Stimulated activated CD4-positive, alpha-beta T cell treated with anti-CD3 and anti-CD28 coated beads, Interleukin-4, amount 100 ng/mL, for 4 hours (primary cell): ENCODE results near the gene KRCC1.

Experiments
- DNase-seq, 2 experiments: peaks; one replicate each; pipeline ENCODE4 v3.0.0-alpha.2; 2020

The KRCC1 gene

DNA sequence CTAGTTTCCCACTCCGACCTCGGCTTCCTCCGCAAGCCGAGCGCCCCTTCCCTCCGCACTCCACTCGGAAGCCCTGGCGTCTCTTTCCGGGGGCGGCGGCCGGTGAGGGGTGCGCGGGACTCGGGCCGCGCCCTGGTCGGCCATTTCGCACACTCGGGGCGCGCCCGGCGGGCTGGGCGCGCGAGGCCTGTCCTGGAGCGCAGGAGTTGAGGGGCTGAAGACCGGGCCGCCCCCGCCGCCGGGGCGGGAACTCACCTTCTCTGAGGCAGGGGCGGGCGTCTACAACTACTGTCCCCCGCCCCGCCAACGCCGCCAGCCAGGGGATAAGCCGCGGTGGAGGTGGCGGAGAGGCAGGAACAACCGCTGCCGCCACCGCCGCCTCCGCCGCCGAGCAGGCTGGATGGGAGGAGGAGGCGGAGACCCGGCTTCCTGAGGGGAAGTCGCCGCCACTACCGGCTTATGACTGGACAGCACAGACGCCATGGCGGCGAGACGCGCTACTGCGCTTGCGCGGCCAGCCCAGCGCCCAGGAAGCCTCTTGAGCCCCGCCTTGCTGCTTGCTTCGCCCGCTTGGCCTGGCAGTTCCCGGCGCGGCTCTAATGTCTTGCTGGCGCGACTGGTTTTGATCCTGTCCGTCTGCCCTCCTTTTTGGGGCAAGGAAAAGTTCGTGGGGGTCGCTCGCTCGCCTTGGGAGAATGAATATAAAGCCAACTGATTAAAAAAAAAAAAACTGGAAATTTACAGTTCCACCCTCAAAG is at the start of gene KRCC1:
Gene KRCC1 (minus strand): TSS at position 413 of the 758 bp plus-strand sequence. CDS start 27,220 bp downstream, outside the sequence.
- DNase-seq = peak; percentile 90 to 94

DNA sequence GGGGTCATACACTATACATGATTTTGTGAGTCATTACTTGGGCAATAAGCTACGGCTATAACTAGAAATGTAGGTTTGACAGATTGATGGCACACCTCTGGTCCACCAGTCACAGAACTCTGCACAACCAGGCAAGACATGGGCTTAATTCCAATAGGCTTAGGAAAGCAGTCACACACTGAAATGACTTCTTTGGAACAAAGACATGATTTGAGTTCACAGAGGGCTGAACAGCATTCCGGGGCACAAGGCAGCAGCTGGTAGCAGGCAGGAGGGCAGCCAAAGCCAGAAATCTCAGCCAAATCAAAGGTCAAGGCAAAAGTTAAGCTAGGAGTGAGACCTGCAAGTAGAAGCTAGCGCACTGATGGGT is 44.9 kb upstream of the KRCC1 start:
- DNase-seq = no peak

DNA sequence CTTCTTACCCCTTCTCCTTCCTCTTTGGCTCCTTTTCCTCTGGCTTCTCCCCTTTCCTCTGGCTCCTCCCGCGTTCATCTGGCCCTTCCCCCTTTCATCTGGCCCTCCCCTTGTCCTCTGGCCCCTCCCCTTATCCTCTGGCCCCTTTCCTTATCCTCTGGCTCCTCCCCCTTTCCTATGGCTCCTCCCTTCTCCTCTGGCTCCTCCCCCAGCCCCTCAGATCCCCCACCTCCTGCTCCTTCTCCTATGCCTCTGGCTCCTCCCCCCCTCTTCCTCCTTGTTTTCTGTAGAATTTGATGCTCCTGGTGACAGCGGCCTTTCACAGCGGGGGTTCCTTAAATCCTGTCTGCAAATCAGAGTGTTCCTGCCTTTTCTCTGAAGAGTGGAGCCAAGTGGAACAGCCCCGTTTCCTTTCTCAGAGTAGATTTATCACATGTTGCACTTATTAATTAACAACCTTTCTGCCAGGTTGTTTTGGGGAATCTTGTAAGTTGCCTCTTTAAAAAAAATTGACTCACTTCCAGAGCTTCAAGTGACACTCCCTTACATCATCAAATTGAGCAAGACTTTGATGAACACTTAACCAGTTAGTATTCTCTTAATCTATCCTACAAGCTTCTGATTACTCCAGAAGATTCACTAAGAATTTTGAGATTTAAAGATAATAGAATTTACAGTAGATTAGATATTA is 44.4 kb upstream of the KRCC1 start:
- no peak for DNase-seq

DNA sequence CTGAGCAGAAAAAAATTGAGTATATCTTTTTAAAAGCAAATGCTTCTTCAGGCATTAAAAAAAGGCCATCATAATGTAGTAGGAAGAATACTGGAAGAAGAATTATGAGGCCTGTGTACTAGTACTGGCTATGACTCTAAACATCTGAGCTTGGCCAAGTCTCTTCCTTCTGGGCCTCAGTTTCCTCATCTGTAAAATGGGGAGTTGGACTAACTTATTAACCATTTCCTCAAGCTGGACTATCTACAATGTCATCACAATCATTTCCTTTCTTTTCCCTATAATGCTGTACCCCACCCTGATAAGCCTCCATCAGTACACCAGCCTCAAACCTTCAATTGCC is 42.9 kb upstream of the KRCC1 start:
- DNase-seq = no peak

DNA sequence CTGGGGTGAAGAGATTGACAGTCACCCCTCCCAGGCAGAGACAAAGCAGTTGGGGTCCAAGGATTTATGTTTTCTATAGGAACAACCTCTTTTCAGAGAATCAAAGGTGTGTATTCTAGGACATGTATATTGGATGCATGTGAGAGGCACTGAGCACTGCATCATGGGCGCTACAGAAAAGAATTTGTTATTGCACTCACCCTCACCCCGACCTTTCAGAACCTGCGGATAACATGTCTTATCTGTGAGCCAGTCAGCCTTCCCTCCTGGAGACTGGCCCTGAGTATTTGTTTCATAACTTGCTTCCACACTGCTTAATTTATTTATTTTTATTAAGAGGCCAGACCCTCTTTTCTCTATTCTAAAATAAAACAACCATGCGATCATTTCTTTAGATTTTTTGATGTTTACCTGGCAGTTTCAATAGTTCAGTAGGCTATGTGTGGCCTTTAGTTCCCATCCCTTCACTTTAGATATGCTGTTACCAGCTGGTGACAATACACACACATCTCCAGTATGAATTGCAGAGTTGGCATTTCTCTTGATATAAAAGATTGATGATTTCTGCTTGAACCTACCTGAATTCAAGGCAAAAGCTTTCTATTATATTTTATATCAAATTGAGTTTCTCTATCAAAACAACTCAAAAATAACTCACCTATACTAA is 42.4 kb upstream of the KRCC1 start:
- no peak for DNase-seq

DNA sequence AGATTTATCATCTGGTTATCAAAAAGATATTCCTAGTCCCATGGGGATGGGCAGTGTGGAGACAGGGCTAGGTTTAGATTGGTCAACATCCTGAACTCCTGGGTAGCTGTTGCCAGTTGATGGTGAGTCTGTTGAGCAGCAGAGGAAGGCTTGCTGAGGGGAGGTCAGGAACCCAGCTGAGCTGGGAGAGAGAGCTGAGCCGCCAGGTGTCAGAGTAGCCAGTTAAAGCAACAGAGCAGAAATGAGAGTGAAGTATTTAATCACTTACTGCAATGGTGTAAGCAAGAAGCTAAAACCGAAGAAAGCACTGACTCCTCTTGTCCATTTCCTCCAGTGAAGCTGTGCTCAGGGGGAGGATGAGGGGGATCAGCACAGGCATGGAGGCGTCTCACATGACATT is 41.6 kb upstream of the KRCC1 start:
- DNase-seq = no peak

DNA sequence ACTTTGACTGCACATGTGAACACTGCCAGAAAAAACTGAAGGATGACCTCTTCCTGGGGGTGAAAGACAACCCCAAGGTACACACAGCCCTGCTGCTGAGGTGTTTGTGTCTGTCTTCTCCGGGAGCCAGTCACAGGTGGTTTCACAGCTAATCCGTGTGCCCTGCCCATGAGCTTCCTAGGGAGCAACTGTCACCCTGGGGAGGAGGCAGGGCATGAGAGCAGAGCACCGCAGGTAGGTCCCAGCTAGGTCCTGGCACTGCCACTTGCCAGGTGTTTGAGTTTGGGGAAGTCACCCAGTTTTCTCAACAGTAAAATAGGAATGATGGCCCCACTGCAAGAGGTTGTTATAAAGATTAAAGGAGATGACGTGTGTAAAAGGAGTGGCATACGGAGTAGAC is 41.1 kb upstream of the KRCC1 start:
- no peak for DNase-seq

DNA sequence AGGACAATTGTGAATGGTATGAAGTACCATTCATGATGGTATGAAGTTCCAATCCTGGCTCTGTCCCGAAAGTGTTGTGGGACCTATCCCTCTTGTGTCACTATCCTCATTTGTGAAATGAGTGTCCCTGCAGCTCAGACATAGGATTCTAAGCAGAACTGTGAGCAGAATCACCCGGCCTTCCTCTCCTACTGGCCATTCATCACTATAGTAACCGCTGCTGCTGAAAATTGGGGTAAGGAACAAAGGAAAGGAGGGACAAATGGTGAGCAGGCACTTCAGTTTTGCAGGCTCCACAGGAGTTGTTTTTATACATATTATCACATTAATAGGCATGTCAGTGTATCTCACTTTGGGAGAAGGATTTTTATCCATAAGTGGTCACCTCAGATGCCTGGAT is 39.4 kb upstream of the KRCC1 start:
- DNase-seq = no peak

DNA sequence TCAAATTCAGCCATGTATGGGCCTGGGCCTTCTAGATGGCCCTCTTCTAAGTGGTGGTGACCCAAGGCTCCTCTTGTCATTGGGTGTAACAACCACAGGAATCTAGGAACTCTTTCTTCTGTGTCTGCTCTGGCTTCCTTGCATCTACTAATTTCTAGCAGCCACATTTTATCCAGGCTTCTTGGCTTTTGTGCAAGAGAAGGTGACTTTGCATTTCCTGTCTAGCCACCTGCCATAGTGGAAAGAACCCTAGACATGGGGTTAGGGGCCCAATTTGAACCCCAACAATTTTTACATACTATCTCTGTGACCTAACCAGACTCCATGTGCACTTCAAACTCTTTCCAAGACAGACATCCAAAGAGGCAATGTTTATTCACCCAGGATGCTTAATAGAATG is 37.2 kb upstream of the KRCC1 start:
- no peak for DNase-seq

DNA sequence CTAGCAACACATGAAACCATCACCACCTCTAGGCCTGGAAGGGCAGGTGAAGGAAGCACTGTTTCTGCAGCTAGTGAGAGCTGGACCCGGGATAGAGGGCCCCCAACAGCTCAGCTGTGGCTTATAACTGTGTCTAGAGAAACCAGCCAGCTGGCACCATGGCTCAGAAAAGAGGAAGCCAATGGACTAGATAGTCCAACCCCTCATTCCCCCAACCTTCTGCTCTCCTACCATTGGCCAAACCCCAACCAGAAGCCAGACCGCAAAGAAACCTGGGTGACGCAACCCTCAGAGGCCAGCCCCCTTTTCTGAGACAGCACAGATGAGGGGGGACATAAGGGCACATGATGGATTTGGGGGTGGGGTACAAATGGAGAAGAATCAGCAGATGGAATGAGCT is 36.4 kb upstream of the KRCC1 start:
- DNase-seq = no peak

DNA sequence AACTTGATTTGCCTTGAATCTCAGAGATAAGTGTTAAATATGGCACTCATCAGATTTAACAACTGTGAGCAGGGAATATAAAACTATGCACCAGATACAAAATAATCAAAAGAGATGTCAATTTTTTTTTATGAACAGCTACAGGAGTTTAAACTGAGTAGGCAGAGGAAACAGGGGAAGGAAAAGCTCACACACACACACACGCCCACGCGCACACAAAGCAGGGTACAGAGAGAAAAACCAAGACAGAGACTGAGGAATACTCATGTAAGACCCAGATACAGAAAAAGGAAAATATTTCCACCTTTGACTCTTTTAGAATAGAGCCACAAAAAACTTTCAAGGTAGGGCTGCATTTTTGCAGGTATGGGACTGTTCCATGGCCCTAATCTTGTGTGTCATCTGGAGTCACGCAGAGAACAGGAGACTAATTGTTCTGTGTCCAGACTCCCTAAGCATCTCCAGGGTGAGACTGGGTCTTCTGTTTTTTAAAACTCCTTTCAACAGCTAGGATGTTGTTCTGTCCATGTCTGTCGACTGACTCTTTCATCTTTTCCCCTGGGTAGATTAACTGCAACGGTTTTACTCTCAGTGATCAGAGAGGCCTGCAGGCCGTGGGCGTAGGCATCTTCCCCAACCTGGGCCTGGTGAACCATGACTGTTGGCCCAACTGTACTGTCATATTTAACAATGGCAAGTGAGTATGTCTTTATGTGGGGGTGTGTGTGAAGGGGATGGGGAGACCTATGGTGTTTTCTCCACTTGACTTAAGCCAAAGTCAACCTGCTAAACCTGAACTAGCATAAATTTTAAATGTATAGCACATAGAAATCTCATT is 35.1 kb upstream of the KRCC1 start:
- peak; percentile 48 to 76 for DNase-seq

DNA sequence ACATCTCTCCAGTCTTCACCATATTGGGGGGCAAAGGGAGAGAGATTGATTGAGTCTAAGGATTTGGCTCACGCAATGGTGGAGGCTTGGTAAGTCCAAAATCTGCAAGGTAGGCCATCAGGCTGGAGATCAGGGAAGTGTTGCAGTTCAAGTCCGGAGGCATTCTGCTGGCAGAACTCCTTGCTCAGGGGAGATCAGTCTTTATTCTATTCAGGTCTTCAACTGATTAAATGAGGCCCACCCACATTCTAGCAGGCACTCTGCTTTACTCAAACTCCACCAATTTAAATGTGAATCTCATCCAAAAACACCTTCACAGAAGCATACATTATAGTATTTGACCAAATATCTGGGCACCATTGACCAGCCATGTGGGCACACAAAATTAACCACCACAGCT is 33.4 kb upstream of the KRCC1 start:
- DNase-seq = no peak

DNA sequence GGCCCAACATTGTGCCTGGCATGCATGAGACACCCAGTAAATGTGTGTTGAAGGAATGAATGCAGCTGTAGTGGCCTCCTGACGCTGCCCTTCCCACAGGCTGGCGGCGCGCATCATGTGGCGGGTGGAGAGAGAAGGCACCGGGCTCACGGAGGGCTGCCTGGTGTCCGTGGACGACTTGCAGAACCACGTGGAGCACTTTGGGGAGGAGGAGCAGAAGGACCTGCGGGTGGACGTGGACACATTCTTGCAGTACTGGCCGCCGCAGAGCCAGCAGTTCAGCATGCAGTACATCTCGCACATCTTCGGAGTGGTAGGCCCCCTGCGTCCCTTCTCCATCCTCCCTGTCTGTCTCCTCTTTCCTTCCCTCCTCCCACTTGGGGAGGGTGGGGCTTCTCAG is 32.2 kb upstream of the KRCC1 start:
- no peak for DNase-seq

DNA sequence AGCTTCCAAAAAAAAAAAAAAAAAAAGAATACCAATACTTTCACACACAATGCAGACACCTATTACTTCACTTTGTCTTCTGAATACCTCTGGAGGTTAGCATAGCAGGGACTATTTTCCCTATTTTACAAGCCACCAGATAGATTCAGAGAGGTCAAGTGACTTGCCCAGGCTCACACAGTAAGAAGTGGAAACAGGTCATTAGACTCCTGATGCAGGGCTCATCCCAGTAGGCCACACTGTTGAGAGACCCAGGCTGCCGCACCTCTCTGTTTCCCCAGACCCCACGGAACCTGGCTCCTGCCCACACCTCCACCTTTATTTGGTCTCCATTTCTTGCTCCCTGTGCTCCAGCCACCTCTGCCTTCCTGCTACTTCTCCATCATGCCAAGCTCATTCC is 31.5 kb upstream of the KRCC1 start:
- no peak for DNase-seq

DNA sequence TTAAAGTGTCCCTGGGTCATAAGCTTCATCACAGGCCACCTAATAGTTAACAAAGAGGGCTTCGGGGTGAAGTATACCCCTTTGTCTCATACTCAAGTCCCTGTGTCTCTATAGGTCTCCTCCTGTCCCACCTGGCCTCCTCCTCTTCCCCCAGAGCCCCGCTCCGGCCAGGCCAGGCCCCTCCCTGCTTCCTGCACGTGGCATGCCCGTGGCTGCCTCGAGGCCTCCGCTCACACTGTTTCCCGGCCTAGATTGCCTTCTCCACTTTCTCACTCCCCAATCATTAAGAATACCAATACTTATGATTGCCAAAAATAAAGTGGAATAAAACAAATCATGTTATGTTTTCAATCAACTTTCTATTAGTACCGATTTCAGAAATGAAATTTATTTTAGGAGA is 30.8 kb upstream of the KRCC1 start:
- DNase-seq = no peak

DNA sequence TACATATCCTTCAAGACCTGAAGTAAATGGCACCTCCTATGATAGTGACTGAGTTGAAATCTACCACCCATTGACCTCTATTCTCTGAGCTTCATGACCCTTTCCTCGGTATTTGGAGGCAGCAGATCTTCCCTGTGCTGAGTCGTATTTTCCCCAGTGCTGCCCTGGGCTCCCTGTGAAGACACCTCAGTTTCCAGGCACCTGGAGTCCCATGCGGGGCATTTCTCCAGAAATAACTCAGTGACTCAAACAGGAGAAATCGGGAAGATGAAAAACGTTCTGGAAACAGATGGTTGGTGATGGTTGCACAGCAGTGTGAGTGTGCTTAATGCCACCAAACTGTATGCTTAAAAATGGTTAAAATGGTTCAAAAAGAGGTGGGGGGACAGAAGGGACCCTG is 30.0 kb upstream of the KRCC1 start:
- DNase-seq = no peak

DNA sequence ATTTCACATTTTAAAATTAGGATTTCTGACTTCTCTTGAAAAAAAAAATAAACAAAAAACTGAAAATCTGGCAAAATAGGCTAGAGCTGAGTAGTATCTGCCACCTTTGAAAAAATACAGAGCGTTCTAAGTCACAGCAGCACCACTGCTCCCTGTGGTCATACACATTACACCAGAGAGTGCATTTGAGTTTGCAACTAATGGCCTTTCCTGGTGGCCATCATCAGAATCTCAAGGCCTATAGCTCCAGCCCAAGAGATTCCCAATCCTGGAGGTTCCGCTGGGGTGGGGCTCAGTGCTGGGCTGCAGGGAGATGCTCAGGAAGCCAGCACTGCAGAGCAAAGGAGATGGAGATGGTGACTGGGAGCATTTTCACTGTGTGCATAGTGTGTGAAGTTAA is 29.5 kb upstream of the KRCC1 start:
- no peak for DNase-seq

DNA sequence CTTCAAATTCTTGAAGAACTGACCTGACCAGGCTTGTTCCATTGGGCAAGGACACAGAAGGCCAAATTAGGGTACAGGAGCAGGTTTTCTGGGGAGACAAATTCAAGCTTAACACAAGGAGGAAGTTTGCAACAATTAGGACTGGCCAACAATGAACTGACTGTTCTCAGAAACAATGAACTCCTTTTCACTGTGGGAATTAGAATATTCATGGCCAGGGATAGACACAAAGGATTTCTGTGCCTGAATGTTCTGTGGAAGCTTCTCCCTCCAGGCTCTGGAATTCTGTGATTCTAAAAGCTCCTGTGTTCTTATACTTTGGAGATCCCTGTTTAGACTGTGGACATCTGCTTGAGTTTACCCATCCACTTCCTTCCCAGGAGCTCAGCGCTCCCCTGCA is 27.2 kb upstream of the KRCC1 start:
- no peak for DNase-seq

DNA sequence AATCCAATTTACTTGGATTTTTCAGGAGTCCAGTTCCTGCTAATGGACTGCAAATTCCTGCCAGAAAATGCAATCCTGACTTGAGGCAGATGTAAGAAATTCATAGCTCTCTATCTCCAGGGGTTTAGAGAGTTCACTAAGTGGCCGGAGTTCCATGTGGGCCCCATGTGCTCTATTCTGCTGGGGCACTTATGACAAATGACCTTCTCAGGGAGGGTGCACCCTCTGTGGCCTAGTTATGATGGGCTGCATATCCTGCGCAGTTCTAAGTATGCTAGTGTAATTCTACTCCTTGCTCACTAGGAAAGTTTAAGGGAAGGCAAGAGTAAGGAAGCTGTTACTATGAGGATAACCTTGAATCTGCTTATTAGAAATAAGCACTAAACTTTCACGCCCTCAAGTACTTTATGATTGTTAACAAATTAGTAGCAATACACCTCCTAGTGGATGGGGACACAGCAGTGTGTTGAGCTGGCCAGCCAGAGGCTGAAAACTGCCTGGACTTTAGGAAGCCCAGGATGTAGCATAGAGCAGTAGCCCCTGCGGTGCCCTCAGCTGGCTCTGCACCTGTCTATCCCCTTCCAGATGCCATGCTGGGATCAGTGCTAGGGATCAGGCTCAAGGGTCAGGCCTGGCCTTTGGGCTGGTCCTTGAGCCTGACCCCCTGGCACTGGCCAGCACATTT is 26.5 kb upstream of the KRCC1 start:
- DNase-seq = no peak

DNA sequence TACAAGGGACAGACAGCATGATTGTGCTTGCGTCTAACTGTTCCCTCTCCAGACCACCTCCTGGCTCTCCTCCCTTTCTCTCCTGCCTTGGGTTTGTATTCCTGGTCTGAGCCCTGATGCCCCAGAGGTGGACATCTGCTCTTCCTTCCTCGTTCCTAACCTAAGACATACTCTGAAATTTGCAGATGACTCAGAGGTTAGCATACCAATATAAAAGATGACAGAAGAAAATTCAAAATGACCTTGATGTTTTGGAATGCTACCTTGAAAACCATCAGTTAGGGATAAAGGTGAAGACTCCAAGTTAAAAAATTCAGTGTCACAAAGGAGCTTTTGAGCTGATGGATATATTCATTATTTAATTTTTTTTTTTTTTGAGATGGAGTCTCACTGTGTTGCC is 25.0 kb upstream of the KRCC1 start:
- DNase-seq = no peak

DNA sequence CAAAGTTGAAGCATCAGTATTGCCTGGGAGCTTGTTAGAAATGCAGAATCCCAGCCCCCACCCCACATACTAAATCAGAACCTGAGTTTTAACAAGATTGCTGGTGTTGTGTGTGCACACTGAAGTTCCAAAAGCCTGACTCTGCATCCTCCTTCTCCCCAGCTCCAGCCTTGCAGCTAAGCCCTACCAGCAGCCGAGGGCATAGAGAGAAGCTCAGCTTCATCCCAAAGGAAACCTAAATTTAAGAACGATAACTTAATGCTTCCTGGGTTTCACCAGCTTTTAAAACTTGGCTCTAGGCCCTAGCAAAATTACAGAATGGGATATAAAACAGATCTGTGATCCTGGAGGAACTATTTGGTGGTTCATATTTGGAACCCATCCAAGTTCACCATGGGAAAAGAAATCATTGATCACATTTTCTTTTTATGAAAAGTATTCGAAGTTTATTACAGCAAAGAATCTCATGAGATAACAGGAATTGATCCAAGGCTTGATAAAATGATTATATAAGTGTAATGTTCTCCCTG is 23.1 kb upstream of the KRCC1 start:
- no peak for DNase-seq

DNA sequence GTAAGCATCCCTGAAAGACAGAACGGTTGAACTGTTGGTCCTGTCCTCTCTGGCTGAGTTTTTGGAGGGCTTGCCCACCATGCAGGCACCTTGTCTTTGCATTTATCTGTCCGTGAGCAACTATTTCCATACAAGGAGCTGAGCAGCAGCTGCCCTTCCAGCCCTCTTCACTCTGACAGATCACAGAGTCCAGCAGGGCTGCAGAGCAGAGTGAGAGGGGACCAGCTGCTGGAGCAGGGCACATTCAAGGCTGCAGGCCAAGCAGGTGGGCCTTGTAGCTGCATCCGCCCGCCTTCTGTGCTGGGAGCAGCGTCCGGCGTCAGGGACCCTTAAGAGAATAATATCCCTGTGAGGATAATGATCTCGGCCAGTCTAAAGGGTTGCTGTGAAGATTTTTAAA is 21.5 kb upstream of the KRCC1 start:
- no peak for DNase-seq

DNA sequence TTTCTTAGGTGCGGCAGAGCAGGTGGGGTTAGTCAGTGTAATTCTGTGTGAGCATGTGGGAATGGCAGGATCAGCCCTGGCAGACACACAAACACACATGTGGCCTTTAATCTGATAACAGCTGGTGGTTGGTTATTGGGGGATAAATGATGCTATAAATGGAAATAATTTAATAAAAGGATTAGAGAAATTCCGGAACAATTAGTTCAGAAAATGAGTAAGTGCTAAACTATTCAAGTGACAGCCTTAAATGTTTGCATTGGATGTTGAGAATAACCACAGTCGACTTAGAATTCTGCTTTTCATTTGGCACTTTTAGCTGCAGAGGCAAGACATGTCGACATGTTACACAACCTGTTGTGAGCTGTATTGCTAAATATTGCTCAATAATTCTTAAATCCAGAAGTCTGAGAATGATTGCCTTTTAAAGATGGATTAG is 19.3 kb upstream of the KRCC1 start:
- DNase-seq = no peak
